GM21367 (cell line): ENCODE results near the gene KLHL22.
"Not testable (repeated sequence)": the region's sequence is repeated elsewhere in the genome, so short reads cannot be mapped to it uniquely, and the experiment has no call there.

Source experiments
- ATAC-seq: cut with Tn5 transposase; IDR thresholded peaks from one replicate; pipeline ENCODE4 v1.9.1; 2021; ENCODE audit not compliant: unreplicated experiment

KLHL22 gene

GRCh38 chr22:20506543-20507252 lies 11.1 kb upstream of the KLHL22 start:
- ATAC-seq: no peak

- ATAC-seq: not testable (repeated sequence)
Measured at GRCh38 chr22:20504293-20504922, 8.8 kb upstream of the KLHL22 start.

GRCh38 chr22:20503816-20504215 lies 8.2 kb upstream of the KLHL22 start:
- ATAC-seq: no peak

- ATAC-seq: no peak
Measured at GRCh38 chr22:20499769-20500168, 4.2 kb upstream of the KLHL22 start.

GRCh38 chr22:20498913-20499312 lies 3.3 kb upstream of the KLHL22 start:
- ATAC-seq: no peak

- ATAC-seq: no peak
Measured at GRCh38 chr22:20497426-20497825, 1.8 kb upstream of the KLHL22 start.

GRCh38 chr22:20495861-20496681 lies 476 bp upstream of the KLHL22 start:
- ATAC-seq: peak; percentile 69

GRCh38 chr22:20491346-20491745 lies 4.2 kb downstream of the KLHL22 start:
- ATAC-seq: no peak

GRCh38 chr22:20490941-20491307 lies 4.7 kb downstream of the KLHL22 start:
- ATAC-seq: no peak

- no peak for ATAC-seq
Measured at GRCh38 chr22:20490183-20490940, 5.2 kb downstream of the KLHL22 start.

- no peak for ATAC-seq
Measured at GRCh38 chr22:20488946-20489345, 6.6 kb downstream of the KLHL22 start.

GRCh38 chr22:20487715-20488114 lies 7.9 kb downstream of the KLHL22 start:
- no peak for ATAC-seq

GRCh38 chr22:20486229-20486628 lies 9.4 kb downstream of the KLHL22 start:
- no peak for ATAC-seq

GRCh38 chr22:20484948-20485683 lies 10.5 kb downstream of the KLHL22 start:
- no peak for ATAC-seq

GRCh38 chr22:20483771-20484170 lies 11.8 kb downstream of the KLHL22 start:
- ATAC-seq: no peak

GRCh38 chr22:20483143-20483506 lies 12.5 kb downstream of the KLHL22 start:
- not testable (repeated sequence) for ATAC-seq

GRCh38 chr22:20479612-20480196 lies 15.9 kb downstream of the KLHL22 start:
- ATAC-seq: no peak

- not testable (repeated sequence) for ATAC-seq
Measured at GRCh38 chr22:20478059-20478458, 17.5 kb downstream of the KLHL22 start.

- not testable (repeated sequence) for ATAC-seq
Measured at GRCh38 chr22:20475569-20475968, 20.0 kb downstream of the KLHL22 start.

- no peak for ATAC-seq
Measured at GRCh38 chr22:20475115-20475436, 20.5 kb downstream of the KLHL22 start.
